HepG2 (cell line): ENCODE results near the gene COL9A3. TPM values are rescaled to one million over a fixed set of nuclear protein-coding genes. Genes with fewer than 3 reads are reported as not detected.

Source experiments
- BCL6 ChIP-seq: IDR thresholded peaks from 2 replicates; pipeline ENCODE4 v1.6.1; 2016; ENCODE audit warnings: missing genetic modification reagents, missing compliant biosample characterization
- CTCF ChIP-seq: sonication (generic); formaldehyde crosslinking; IDR thresholded peaks from 2 replicates; pipeline ENCODE4 v1.5.0; 2020; ENCODE audit warnings: mild to moderate bottlenecking, missing genetic modification reagents, moderate library complexity
- FOXM1 ChIP-seq: sonication (generic); formaldehyde crosslinking; IDR thresholded peaks from 2 replicates; pipeline ENCODE4 v1.5.0; 2020; ENCODE audit warnings: missing genetic modification reagents
- KLF12 ChIP-seq: sonication (generic); formaldehyde crosslinking; IDR thresholded peaks from 2 replicates; pipeline ENCODE4 v1.4.0; 2020; ENCODE audit warnings: missing genetic modification reagents, borderline replicate concordance
- PCBP1 ChIP-seq: fragments of 200-400 bp; formaldehyde crosslinking; IDR thresholded peaks from 2 replicates; pipeline ENCODE4 v1.6.1; 2017; ENCODE audit warnings: mild to moderate bottlenecking, low read depth, low read length, borderline replicate concordance
- XBP1 ChIP-seq: sonication (generic); formaldehyde crosslinking; IDR thresholded peaks from 2 replicates; pipeline ENCODE4 v1.5.0; 2020; ENCODE audit warnings: missing genetic modification reagents
- YY1 ChIP-seq: IDR thresholded peaks from 2 replicates; pipeline ENCODE4 v1.6.1; 2011; ENCODE audit warnings: low read length, low read depth, moderate library complexity, mild to moderate bottlenecking; ENCODE audit not compliant: insufficient read depth, insufficient replicate concordance
- ZBTB7B ChIP-seq: sonication (generic); formaldehyde crosslinking; IDR thresholded peaks from 2 replicates; pipeline ENCODE4 v1.4.0; 2020; ENCODE audit warnings: missing genetic modification reagents
- ZC3H4 ChIP-seq: sonication (generic); formaldehyde crosslinking; IDR thresholded peaks from 2 replicates; pipeline ENCODE4 v1.4.0; 2020; ENCODE audit warnings: missing genetic modification reagents, borderline replicate concordance
- ZNF207 ChIP-seq: fragments of 450-650 bp; IDR thresholded peaks from 2 replicates; pipeline ENCODE4 v1.6.1; 2016; ENCODE audit warnings: antibody characterized with exemption, borderline replicate concordance
- ZNF264 ChIP-seq: sonication (generic); formaldehyde crosslinking; IDR thresholded peaks from 2 replicates; pipeline ENCODE4 v1.4.0; 2020; ENCODE audit warnings: missing genetic modification reagents
- ZNF619 ChIP-seq: sonication (generic); formaldehyde crosslinking; IDR thresholded peaks from 2 replicates; pipeline ENCODE4 v1.4.0; 2020; ENCODE audit warnings: mild to moderate bottlenecking, missing genetic modification reagents
- ZNF747 ChIP-seq: sonication (generic); formaldehyde crosslinking; IDR thresholded peaks from 2 replicates; pipeline ENCODE4 v1.8.1; 2023; ENCODE audit warnings: missing genetic modification reagents, mild to moderate bottlenecking, borderline replicate concordance
- ZNF768 ChIP-seq: sonication (generic); formaldehyde crosslinking; IDR thresholded peaks from 2 replicates; pipeline ENCODE4 v1.4.0; 2020; ENCODE audit warnings: missing genetic modification reagents
- polyA plus RNA-seq, 8 experiments: library from polyadenylated mRNA; depleted of rRNA in 3 of 8; stranded (reverse) in 7 of 8; unstranded in 1 of 8; fragments of >200 nt; fragmentation: Illumina TruSeq in 4 of 8; extraction: Trizol in 4 of 8; gene quantifications; 2 replicates each; pipeline versions ENCODE4 v1.2.1 to v1.2.3, GENCODE V29; 2011 to 2016; ENCODE audit warnings: low read depth in 4 of 8, missing spikeins in 1 of 8, mixed read lengths in 1 of 8; ENCODE audit not compliant: insufficient read depth in 1 of 8
- total RNA-seq, 5 experiments: library from RNA; depleted of rRNA; stranded (reverse); fragments of >200 nt; fragmentation: Illumina TruSeq; extraction: Trizol; gene quantifications; 2 replicates each; pipeline ENCODE4 v1.2.3, GENCODE V29; 2016; ENCODE audit warnings: low read depth in 1 of 5
- TF ChIP-seq, protein P1 (sequence below): sonication (generic); formaldehyde crosslinking; IDR thresholded peaks from one replicate; pipeline ENCODE4 v1.5.1; 2020; ENCODE audit warnings: mild to moderate bottlenecking, missing genetic modification reagents; ENCODE audit errors: not compliant biosample characterization
- TF ChIP-seq, protein P2 (sequence below), 2 experiments: sonication (generic) in 1 of 2; formaldehyde crosslinking in 1 of 2; IDR thresholded peaks; 2 replicates each; pipeline versions ENCODE4 v1.5.1 to v1.6.1; 2011 to 2020; ENCODE audit warnings: borderline replicate concordance in 1 of 2, low read depth in 1 of 2, low read length in 1 of 2, mild to moderate bottlenecking in 1 of 2, missing genetic modification reagents in 1 of 2, moderate library complexity in 1 of 2

Gene COL9A3
- total and polyA plus RNA-seq, 2 of the 13 experiments (the other 11 are each of a cell fraction or from before 2014, with no cell fraction given), result 155 to 204 TPM

DNA sequence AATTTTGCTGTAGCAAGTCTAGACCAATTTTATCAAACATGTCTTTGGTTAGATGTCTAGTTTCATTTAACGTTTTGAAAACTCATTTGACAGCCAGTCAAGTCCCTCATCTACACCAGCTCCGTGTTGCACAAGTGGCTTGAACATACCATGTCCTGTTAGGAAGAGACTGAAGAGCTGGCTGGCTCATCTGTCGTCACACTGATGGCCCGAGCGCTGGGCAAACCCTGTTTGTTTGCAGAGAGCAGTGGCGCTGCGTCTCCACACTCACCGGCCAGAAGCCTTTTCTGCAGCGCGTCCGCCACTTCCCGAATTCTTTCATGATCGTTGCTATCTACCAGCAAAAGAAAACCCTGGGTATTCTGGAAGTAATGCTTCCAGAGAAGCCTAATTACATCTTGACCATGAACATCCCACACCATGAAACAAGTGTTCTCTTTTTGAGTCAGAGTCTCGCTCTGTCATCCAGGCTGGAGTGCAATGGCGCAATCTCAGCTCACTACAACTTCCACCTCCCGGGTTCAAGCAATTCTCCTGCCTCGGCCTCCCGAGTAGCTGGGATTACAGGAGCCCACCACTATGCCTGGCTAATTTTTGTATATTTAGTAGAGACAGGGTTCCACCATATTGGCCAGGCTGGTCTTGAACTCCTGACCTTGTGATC lies 55.5 kb downstream of the COL9A3 start (continued):
- TF ChIP-seq, protein P1, sequence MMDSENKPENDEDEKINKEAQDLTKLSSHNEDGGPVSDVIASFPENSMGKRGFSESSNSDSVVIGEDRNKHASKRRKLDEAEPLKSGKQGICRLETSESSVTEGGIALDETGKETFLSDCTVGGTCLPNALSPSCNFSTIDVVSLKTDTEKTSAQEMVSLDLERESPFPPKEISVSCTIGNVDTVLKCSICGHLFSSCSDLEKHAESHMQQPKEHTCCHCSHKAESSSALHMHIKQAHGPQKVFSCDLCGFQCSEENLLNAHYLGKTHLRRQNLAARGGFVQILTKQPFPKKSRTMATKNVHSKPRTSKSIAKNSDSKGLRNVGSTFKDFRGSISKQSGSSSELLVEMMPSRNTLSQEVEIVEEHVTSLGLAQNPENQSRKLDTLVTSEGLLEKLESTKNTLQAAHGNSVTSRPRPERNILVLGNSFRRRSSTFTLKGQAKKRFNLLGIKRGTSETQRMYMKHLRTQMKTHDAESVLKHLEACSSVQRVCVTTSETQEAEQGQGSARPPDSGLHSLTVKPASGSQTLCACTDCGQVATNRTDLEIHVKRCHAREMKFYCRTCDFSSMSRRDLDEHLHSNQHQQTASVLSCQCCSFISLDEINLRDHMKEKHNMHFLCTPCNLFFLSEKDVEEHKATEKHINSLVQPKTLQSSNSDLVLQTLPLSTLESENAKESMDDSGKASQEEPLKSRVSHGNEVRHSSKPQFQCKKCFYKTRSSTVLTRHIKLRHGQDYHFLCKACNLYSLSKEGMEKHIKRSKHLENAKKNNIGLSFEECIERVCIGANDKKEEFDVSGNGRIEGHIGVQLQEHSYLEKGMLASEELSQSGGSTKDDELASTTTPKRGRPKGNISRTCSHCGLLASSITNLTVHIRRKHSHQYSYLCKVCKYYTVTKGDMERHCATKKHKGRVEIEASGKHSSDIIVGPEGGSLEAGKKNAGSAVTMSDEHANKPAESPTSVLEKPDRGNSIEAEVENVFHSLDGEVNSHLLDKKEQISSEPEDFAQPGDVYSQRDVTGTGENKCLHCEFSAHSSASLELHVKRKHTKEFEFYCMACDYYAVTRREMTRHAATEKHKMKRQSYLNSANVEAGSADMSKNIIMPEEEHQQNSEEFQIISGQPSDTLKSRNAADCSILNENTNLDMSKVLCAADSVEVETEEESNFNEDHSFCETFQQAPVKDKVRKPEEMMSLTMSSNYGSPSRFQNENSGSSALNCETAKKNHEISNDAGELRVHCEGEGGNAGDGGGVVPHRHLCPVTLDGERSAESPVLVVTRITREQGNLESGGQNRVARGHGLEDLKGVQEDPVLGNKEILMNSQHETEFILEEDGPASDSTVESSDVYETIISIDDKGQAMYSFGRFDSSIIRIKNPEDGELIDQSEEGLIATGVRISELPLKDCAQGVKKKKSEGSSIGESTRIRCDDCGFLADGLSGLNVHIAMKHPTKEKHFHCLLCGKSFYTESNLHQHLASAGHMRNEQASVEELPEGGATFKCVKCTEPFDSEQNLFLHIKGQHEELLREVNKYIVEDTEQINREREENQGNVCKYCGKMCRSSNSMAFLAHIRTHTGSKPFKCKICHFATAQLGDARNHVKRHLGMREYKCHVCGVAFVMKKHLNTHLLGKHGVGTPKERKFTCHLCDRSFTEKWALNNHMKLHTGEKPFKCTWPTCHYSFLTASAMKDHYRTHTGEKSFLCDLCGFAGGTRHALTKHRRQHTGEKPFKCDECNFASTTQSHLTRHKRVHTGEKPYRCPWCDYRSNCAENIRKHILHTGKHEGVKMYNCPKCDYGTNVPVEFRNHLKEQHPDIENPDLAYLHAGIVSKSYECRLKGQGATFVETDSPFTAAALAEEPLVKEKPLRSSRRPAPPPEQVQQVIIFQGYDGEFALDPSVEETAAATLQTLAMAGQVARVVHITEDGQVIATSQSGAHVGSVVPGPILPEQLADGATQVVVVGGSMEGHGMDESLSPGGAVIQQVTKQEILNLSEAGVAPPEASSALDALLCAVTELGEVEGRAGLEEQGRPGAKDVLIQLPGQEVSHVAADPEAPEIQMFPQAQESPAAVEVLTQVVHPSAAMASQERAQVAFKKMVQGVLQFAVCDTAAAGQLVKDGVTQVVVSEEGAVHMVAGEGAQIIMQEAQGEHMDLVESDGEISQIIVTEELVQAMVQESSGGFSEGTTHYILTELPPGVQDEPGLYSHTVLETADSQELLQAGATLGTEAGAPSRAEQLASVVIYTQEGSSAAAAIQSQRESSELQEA (CRISPR knock-in tag), result no peak
- TF ChIP-seq FOXM1 (CRISPR knock-in tag) (no peak), ZNF619 (CRISPR knock-in tag) (no peak), PCBP1 (no peak), YY1 (no peak), KLF12 (no peak), ZNF264 (CRISPR knock-in tag) (no peak), ZNF768 (CRISPR knock-in tag) (no peak), BCL6 (no peak), ZNF207 (no peak), CTCF (CRISPR knock-in tag) (peak; percentile 58), XBP1 (CRISPR knock-in tag) (0 out of 2 replicates have a peak, but pooled peaks have one; percentile 11), ZNF747 (CRISPR knock-in tag) (no peak), ZC3H4 (CRISPR knock-in tag) (no peak), ZBTB7B (no peak; the same call in 1 of the 2 replicates)
- TF ChIP-seq, protein P2, sequence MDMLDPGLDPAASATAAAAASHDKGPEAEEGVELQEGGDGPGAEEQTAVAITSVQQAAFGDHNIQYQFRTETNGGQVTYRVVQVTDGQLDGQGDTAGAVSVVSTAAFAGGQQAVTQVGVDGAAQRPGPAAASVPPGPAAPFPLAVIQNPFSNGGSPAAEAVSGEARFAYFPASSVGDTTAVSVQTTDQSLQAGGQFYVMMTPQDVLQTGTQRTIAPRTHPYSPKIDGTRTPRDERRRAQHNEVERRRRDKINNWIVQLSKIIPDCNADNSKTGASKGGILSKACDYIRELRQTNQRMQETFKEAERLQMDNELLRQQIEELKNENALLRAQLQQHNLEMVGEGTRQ (IDR thresholded peaks at IDR 0.05; ENCODE audit: low read depth, low read length), result no peak
- TF ChIP-seq, protein P2 (CRISPR knock-in tag; IDR thresholded peaks at IDR 0.05; ENCODE audit: borderline replicate concordance), result no peak
